GM23338 (cell line): ENCODE results near the gene PHACTR1. TPM values are rescaled to one million over a fixed set of nuclear protein-coding genes. Genes with fewer than 3 reads are reported as not detected.

ENCODE experiments used
- ATAC-seq: fragments of 200-7000 bp; cut with Tn5 transposase; 3 replicates; pipeline ENCODE4 v1.9.1; 2020
- DNase-seq: peaks from one replicate; pipeline ENCODE4 v3.0.0-alpha.2; 2015; ENCODE audit warnings: low spot score
- H2AFZ ChIP-seq: fragments of 200-600 bp; sonication (generic); 2 replicates; pipeline ENCODE4 v1.8.0; 2016; ENCODE audit warnings: antibody characterized with exemption, mild to moderate bottlenecking, moderate library complexity
- H3F3A ChIP-seq: fragments of 200-600 bp; sonication (generic); replicated peaks from 2 replicates; pipeline ENCODE4 v1.8.0; 2017; ENCODE audit warnings: antibody characterized with exemption, mixed run types, low read depth
- H3K27ac ChIP-seq: fragments of 200-600 bp; sonication (generic); 2 replicates; pipeline ENCODE4 v1.6.1; 2016; ENCODE audit warnings: low read depth
- H3K27me3 ChIP-seq: fragments of 200-600 bp; sonication (generic); 2 replicates; pipeline ENCODE4 v1.8.0; 2016; ENCODE audit warnings: mild to moderate bottlenecking, mixed run types, moderate library complexity; ENCODE audit not compliant: insufficient read depth
- H3K36me3 ChIP-seq: fragments of 200-600 bp; sonication (generic); 2 replicates; pipeline ENCODE4 v1.8.0; 2016; ENCODE audit warnings: mild to moderate bottlenecking; ENCODE audit not compliant: insufficient read depth
- H3K4me1 ChIP-seq: fragments of 200-600 bp; sonication (generic); 2 replicates; pipeline ENCODE4 v1.8.0; 2016; ENCODE audit warnings: mild to moderate bottlenecking, moderate library complexity; ENCODE audit not compliant: insufficient read depth
- H3K4me2 ChIP-seq: fragments of 200-600 bp; sonication (generic); 2 replicates; pipeline ENCODE4 v1.7.1; 2017; ENCODE audit warnings: mixed run types
- H3K4me3 ChIP-seq: fragments of 200-600 bp; sonication (generic); 2 replicates; pipeline ENCODE4 v1.6.1; 2016; ENCODE audit warnings: mixed run types
- H3K79me2 ChIP-seq: fragments of 200-600 bp; sonication (generic); replicated peaks from 2 replicates; pipeline ENCODE4 v1.8.0; 2017; ENCODE audit warnings: mild to moderate bottlenecking; ENCODE audit not compliant: insufficient read depth
- H3K9me2 ChIP-seq: fragments of 200-600 bp; sonication (generic); 2 replicates; pipeline ENCODE4 v1.8.0; 2017; ENCODE audit not compliant: insufficient read depth
- H4K20me1 ChIP-seq: fragments of 200-600 bp; sonication (generic); replicated peaks from 2 replicates; pipeline ENCODE4 v1.8.0; 2017; ENCODE audit warnings: mild to moderate bottlenecking; ENCODE audit not compliant: insufficient read depth
- H3K27ac Mint-ChIP-seq: 2 replicates; pipeline ENCODE4 v1.8.0; 2020; ENCODE audit warnings: inconsistent platforms, mild to moderate bottlenecking, moderate library complexity, mixed read lengths
- H3K27me3 Mint-ChIP-seq: 3 replicates; pipeline ENCODE4 v1.8.0; 2022; ENCODE audit warnings: low read depth, mild to moderate bottlenecking, moderate library complexity, mixed read lengths, inconsistent platforms; ENCODE audit not compliant: insufficient read depth, poor library complexity
- H3K36me3 Mint-ChIP-seq: 3 replicates; pipeline ENCODE4 v1.8.0; 2021; ENCODE audit warnings: low read depth, mild to moderate bottlenecking, inconsistent platforms, moderate library complexity, mixed read lengths
- H3K4me1 Mint-ChIP-seq: 3 replicates; pipeline ENCODE4 v1.8.0; 2020; ENCODE audit warnings: mild to moderate bottlenecking, inconsistent platforms, mixed read lengths
- H3K4me3 Mint-ChIP-seq: 3 replicates; pipeline ENCODE4 v1.8.0; 2021; ENCODE audit warnings: moderate library complexity, mild to moderate bottlenecking, inconsistent platforms, mixed read lengths
- H3K9me3 Mint-ChIP-seq: 3 replicates; pipeline ENCODE4 v1.8.0; 2020; ENCODE audit warnings: moderate library complexity, mild to moderate bottlenecking, inconsistent platforms, mixed read lengths
- CREB1 ChIP-seq: fragments of 250-450 bp; sonication (Bioruptor Pico); IDR thresholded peaks from 2 replicates; pipeline ENCODE4 v1.5.0; 2020; ENCODE audit warnings: low read depth, mild to moderate bottlenecking, moderate library complexity
- EZH2 ChIP-seq: fragments of 200-600 bp; sonication (generic); IDR thresholded peaks from one replicate; pipeline ENCODE4 v1.8.0; 2017; ENCODE audit warnings: antibody characterized with exemption, mild to moderate bottlenecking, low read depth; ENCODE audit not compliant: unreplicated experiment
- EZH2phosphoT487 ChIP-seq: fragments of 200-600 bp; sonication (generic); IDR thresholded peaks from one replicate; pipeline ENCODE4 v1.8.1; 2018; ENCODE audit warnings: antibody characterized with exemption; ENCODE audit not compliant: unreplicated experiment
- JUNB ChIP-seq: IDR thresholded peaks from one replicate; pipeline ENCODE4 v1.6.1; 2016; ENCODE audit warnings: antibody characterized with exemption; ENCODE audit not compliant: unreplicated experiment
- NANOG ChIP-seq: IDR thresholded peaks from 2 replicates; pipeline ENCODE4 v1.6.1; 2016; ENCODE audit warnings: antibody characterized with exemption, borderline replicate concordance
- REST ChIP-seq: IDR thresholded peaks from one replicate; pipeline ENCODE4 v1.6.1; 2018; ENCODE audit warnings: antibody characterized with exemption; ENCODE audit not compliant: unreplicated experiment
- STAT1 ChIP-seq: IDR thresholded peaks from one replicate; pipeline ENCODE4 v1.6.1; 2016; ENCODE audit warnings: antibody characterized with exemption; ENCODE audit not compliant: unreplicated experiment
- ZNF114 ChIP-seq: fragments of 250-450 bp; sonication (Bioruptor Pico); IDR thresholded peaks from 2 replicates; pipeline ENCODE4 v1.5.0; 2020; ENCODE audit warnings: mild to moderate bottlenecking, moderate library complexity
- ZNF331 ChIP-seq: fragments of 250-450 bp; sonication (Bioruptor Pico); IDR thresholded peaks from 2 replicates; pipeline ENCODE4 v1.5.0; 2020; ENCODE audit warnings: low read depth, mild to moderate bottlenecking, moderate library complexity
- ZNF462 ChIP-seq: fragments of 250-450 bp; sonication (Bioruptor Pico); IDR thresholded peaks from 2 replicates; pipeline ENCODE4 v1.5.0; 2020; ENCODE audit warnings: mild to moderate bottlenecking, moderate library complexity
- polyA plus RNA-seq: library from polyadenylated mRNA; unstranded; fragments of >200 nt; fragmentation: Nextera tagmentation; extraction: Ambion mirVana; gene quantifications from 2 replicates; pipeline ENCODE4 v1.2.1, GENCODE V29; 2016
- total RNA-seq: library from RNA; depleted of rRNA; stranded (reverse); fragments of >200 nt; shearing (Covaris generic); gene quantifications from 2 replicates; pipeline ENCODE4 v1.2.3, GENCODE V29; 2014
- TF ChIP-seq, protein P1 (sequence below), 2 experiments: fragments of 200-600 bp in 1 of 2; sonication (generic) in 1 of 2; conservative IDR thresholded peaks; 2 replicates each; pipeline versions ENCODE4 v1.5.1 to v1.6.1; 2016 to 2017; ENCODE audit warnings: antibody characterized with exemption in 2 of 2, low read depth in 2 of 2, mild to moderate bottlenecking in 2 of 2, moderate library complexity in 1 of 2

Gene PHACTR1
- total and polyA plus RNA-seq, 2 experiments from 2014 or later = 5.9 to 19.3 TPM

- H3K9me3 Mint-ChIP-seq = no peaks in the 10 kb centered on the region
- Histone ChIP-seq H3F3A (no peaks in the 10 kb centered on the region), H3K4me2 (no peak overlapping the region), H3K27me3 (no peaks in the 10 kb centered on the region), H3K79me2 (no peaks in the 10 kb centered on the region), H3K36me3 (no peaks in the 10 kb centered on the region), H3K9me2 (no peaks in the 10 kb centered on the region), H3K4me3 (no peak overlapping the region), H4K20me1 (no peaks in the 10 kb centered on the region), H3K27ac (no peak overlapping the region), H2AFZ (no peak overlapping the region), H3K4me1 (no peaks in the 10 kb centered on the region)
- H3K4me1 Mint-ChIP-seq = no peaks in the 10 kb centered on the region; the same call in 2 of the 3 replicates
- no peak overlapping the region for H3K4me3 Mint-ChIP-seq
- peaks cover 3% of the 10 kb centered on the region for H3K27me3 Mint-ChIP-seq
- ATAC-seq (no peak), DNase-seq (no peak)
- no peak overlapping the region for H3K27ac Mint-ChIP-seq
- TF ChIP-seq ZNF114 (CRISPR knock-in tag) = no peak
- no peak for TF ChIP-seq REST
- TF ChIP-seq CREB1 (CRISPR knock-in tag) = no peak
- TF ChIP-seq NANOG = no peak
- no peak for TF ChIP-seq EZH2
- TF ChIP-seq JUNB = no peak
- TF ChIP-seq EZH2phosphoT487 = no peak
- no peak for TF ChIP-seq ZNF462 (CRISPR knock-in tag)
- no peak for TF ChIP-seq STAT1
- TF ChIP-seq, protein P1, sequence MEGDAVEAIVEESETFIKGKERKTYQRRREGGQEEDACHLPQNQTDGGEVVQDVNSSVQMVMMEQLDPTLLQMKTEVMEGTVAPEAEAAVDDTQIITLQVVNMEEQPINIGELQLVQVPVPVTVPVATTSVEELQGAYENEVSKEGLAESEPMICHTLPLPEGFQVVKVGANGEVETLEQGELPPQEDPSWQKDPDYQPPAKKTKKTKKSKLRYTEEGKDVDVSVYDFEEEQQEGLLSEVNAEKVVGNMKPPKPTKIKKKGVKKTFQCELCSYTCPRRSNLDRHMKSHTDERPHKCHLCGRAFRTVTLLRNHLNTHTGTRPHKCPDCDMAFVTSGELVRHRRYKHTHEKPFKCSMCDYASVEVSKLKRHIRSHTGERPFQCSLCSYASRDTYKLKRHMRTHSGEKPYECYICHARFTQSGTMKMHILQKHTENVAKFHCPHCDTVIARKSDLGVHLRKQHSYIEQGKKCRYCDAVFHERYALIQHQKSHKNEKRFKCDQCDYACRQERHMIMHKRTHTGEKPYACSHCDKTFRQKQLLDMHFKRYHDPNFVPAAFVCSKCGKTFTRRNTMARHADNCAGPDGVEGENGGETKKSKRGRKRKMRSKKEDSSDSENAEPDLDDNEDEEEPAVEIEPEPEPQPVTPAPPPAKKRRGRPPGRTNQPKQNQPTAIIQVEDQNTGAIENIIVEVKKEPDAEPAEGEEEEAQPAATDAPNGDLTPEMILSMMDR (conservative IDR thresholded peaks at IDR 0.05; ENCODE audit: low read depth in 2 of 2) = no peak
- no peak for TF ChIP-seq ZNF331
- no peaks in the 10 kb centered on the region for H3K36me3 Mint-ChIP-seq
These were observed 284.0 kb downstream of the PHACTR1 start for GRCh38 chr6:13000537-13000936.
